Ovary (tissue), 3 donors: ENCODE results near the gene FGD5.

Experiments
- CTCF ChIP-seq, 3 donors: fragments of 450-650 bp in 2 of 3; fragments of 200-600 bp in 1 of 3; IDR thresholded peaks; one replicate each; pipeline versions ENCODE4 v1.5.1 to v1.8.0; 2016 to 2022; ENCODE audit warnings: antibody characterized with exemption in 3 of 3, mild to moderate bottlenecking in 1 of 3
- EP300 ChIP-seq: sonication (generic); formaldehyde crosslinking; IDR thresholded peaks from one replicate; pipeline ENCODE4 v1.6.1; 2017; ENCODE audit warnings: antibody characterized with exemption
- POLR2A ChIP-seq: fragments of 450-650 bp; IDR thresholded peaks from one replicate; pipeline ENCODE4 v1.6.1; 2017; ENCODE audit warnings: antibody characterized with exemption, mild to moderate bottlenecking, moderate library complexity
- donor health status: DM: no; HTN: no; CAD: no.

DNA sequence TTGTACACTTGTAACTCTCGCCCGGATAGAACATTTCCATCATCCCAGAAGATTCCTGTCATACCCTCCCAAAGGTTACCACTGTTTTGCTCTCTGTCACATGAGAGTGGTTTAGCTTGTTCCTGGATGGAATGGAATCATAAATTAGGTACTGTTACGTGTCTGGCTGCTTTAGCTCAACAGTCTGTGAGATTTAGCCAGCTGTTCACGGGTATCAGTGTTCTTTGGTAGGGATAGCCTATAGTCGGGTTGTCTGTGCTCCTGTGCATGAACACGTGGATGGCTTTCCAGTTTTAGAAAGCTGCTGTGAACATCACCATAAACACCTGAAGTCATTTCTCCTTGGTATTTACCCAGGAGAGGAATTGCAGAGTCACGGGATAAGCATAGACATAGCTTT, 70.4 kb downstream of the FGD5 start:
- TF ChIP-seq POLR2A (no peak), CTCF (IDR thresholded peaks at IDR 0.05) (no peak), EP300 (no peak)
